ENCODE results near the gene AMMECR1.

GRCh38 chrX:110284159-110284558 lies 33.7 kb downstream of the AMMECR1 start:
- TF ChIP-seq POU5F1 (IDR thresholded peaks at IDR 0.05; ENCODE audit: low read depth, low read length), result no peak
- TF ChIP-seq CTCF (IDR thresholded peaks at IDR 0.05; ENCODE audit: control extremely low read depth in 1 of 3, insufficient read depth in 1 of 3, low read depth in 1 of 3, low read length in 3 of 3), result no peak
- TF ChIP-seq MAX (IDR thresholded peaks at IDR 0.05), result no peak
- no peak for TF ChIP-seq ATF3 (IDR thresholded peaks at IDR 0.05; ENCODE audit: insufficient read depth, low read depth, low read length)
- TF ChIP-seq CBX5 (IDR thresholded peaks at IDR 0.05; ENCODE audit: low read depth, low read length), result no peak
